Endothelial cell of umbilical vein (primary cell): ENCODE measurements around the gene FAM43B. TPM values are rescaled to one million over a fixed set of nuclear protein-coding genes. Genes with fewer than 3 reads are reported as not detected.

Source experiments
- BruUV-seq: library from RNA; stranded (reverse); fragments of 400-500 nt; replicated peaks from 2 replicates; lab custom pipeline; 2021; lab: Mats Ljungman, UMichigan
- CTCF ChIA-PET: fragments of 300-600, 350-600 bp; sonication (Branson Sonifier 250); formaldehyde crosslinking; loops from one replicate; lab custom pipeline; 2021; ENCODE audit warnings: antibody characterized with exemption, inconsistent platforms; lab: Charles Lee
- POLR2A ChIA-PET: fragments of 300-600, 350-600 bp; sonication (Branson Sonifier 250); formaldehyde crosslinking; loops from one replicate; lab custom pipeline; 2021; ENCODE audit warnings: antibody characterized with exemption, inconsistent platforms; lab: Charles Lee
- DNase-seq: peaks from one replicate; pipeline ENCODE4 v3.0.0-alpha.2; 2011; ENCODE audit warnings: low read depth, low spot score
- FAIRE-seq: peaks from 2 replicates; lab custom pipeline; 2011; peaks lifted over from hg19 to GRCh38; lab: Jason Lieb, UNC
- H2AFZ ChIP-seq: 2 replicates; pipeline ENCODE4 v1.6.0; 2012; ENCODE audit warnings: low read depth, low read length, control low read depth, inconsistent platforms
- H3K27ac ChIP-seq: 2 replicates; pipeline ENCODE4 v1.5.1; 2011; ENCODE audit warnings: low read depth, mild to moderate bottlenecking, control low read depth, low read length, moderate library complexity; ENCODE audit not compliant: insufficient read depth
- H3K27me3 ChIP-seq, 2 experiments: 2 replicates each; pipeline versions ENCODE4 v1.6.0 to v1.6.1; 2011; ENCODE audit warnings: low read length in 2 of 2, mixed read lengths in 1 of 2; ENCODE audit not compliant: control insufficient read depth in 2 of 2, insufficient read depth in 2 of 2
- H3K36me3 ChIP-seq, 2 experiments: 2 replicates in 1 of 2; 3 replicates in 1 of 2; pipeline ENCODE4 v1.5.1; 2011; ENCODE audit warnings: low read length in 2 of 2, mild to moderate bottlenecking in 1 of 2, moderate library complexity in 1 of 2; ENCODE audit not compliant: control insufficient read depth in 2 of 2, insufficient read depth in 2 of 2; ENCODE audit errors: extremely low read depth in 1 of 2
- H3K4me1 ChIP-seq: 3 replicates; pipeline ENCODE4 v1.5.1; 2011; ENCODE audit warnings: mild to moderate bottlenecking, low read length; ENCODE audit not compliant: control insufficient read depth, insufficient read depth; ENCODE audit errors: extremely low read depth
- H3K4me2 ChIP-seq: 2 replicates; pipeline ENCODE4 v1.6.1; 2011; ENCODE audit warnings: low read length, control low read depth, mixed read lengths; ENCODE audit not compliant: insufficient read depth
- H3K4me3 ChIP-seq, 3 experiments: fragments of 200-600 bp in 1 of 3; sonication (generic), shearing (Covaris generic) in 1 of 3; replicated peaks in 1 of 3; 2 replicates each; pipeline ENCODE4 v1.5.1; 2011 to 2016; ENCODE audit warnings: control low read depth in 3 of 3, low read length in 3 of 3, mild to moderate bottlenecking in 2 of 3, inconsistent platforms in 1 of 3, low read depth in 1 of 3, moderate library complexity in 1 of 3; ENCODE audit not compliant: insufficient read depth in 1 of 3
- H3K79me2 ChIP-seq: 2 replicates; pipeline ENCODE4 v1.6.0; 2012; ENCODE audit warnings: low read length, inconsistent platforms; ENCODE audit not compliant: control insufficient read depth, insufficient read depth
- H3K9ac ChIP-seq: replicated peaks from 2 replicates; pipeline ENCODE3; 2011; ENCODE audit warnings: low read length, control low read depth; ENCODE audit not compliant: insufficient read depth; ENCODE audit errors: extremely low read depth
- H3K9me1 ChIP-seq: replicated peaks from 3 replicates; pipeline ENCODE4 v1.6.0; 2011; ENCODE audit warnings: mild to moderate bottlenecking, low read length; ENCODE audit not compliant: control insufficient read depth, insufficient read depth; ENCODE audit errors: extremely low read depth
- H3K9me3 ChIP-seq: replicated peaks from 2 replicates; pipeline ENCODE4 v1.5.1; 2012; ENCODE audit warnings: low read length, inconsistent platforms; ENCODE audit not compliant: control insufficient read depth, insufficient read depth
- H4K20me1 ChIP-seq: replicated peaks from 2 replicates; pipeline ENCODE3; 2011; ENCODE audit warnings: mild to moderate bottlenecking, low read length; ENCODE audit not compliant: control insufficient read depth, insufficient read depth; ENCODE audit errors: extremely low read depth
- CTCF ChIP-seq, 2 donors: IDR thresholded peaks; 1 replicate in 1 of 2; 2 replicates in 1 of 2; pipeline ENCODE4 v1.5.1; 2011; ENCODE audit warnings: low read length in 2 of 2, mild to moderate bottlenecking in 2 of 2, moderate library complexity in 2 of 2, control low read depth in 1 of 2, inconsistent platforms in 1 of 2, low read depth in 1 of 2; ENCODE audit not compliant: insufficient read depth in 1 of 2; ENCODE audit errors: extremely low read depth in 1 of 2
- EZH2 ChIP-seq: IDR thresholded peaks from 2 replicates; pipeline ENCODE4 v1.6.1; 2012; ENCODE audit warnings: borderline replicate concordance, low read depth, mild to moderate bottlenecking, moderate library complexity, low read length, inconsistent platforms; ENCODE audit not compliant: severe bottlenecking
- FOS ChIP-seq: IDR thresholded peaks from 2 replicates; pipeline ENCODE4 v1.6.1; 2011; ENCODE audit warnings: mild to moderate bottlenecking, low read length, moderate library complexity, borderline replicate concordance; ENCODE audit not compliant: insufficient read depth
- GATA2 ChIP-seq: IDR thresholded peaks from 2 replicates; pipeline ENCODE4 v1.7.0; 2011; ENCODE audit warnings: low read depth, mild to moderate bottlenecking, moderate library complexity, mixed read lengths, low read length; ENCODE audit not compliant: insufficient read length, insufficient read depth
- JUN ChIP-seq: IDR thresholded peaks from 2 replicates; pipeline ENCODE4 v1.6.1; 2011; ENCODE audit warnings: borderline replicate concordance, low read depth; ENCODE audit not compliant: insufficient read length, insufficient read depth
- MAX ChIP-seq: IDR thresholded peaks from 2 replicates; pipeline ENCODE4 v1.6.1; 2011; ENCODE audit not compliant: insufficient read depth, insufficient read length
- MYC ChIP-seq: IDR thresholded peaks from one replicate; pipeline ENCODE4 v1.6.1; 2011; ENCODE audit warnings: mild to moderate bottlenecking, low read depth, low read length
- POLR2A ChIP-seq: IDR thresholded peaks from 2 replicates; pipeline ENCODE4 v1.6.1; 2012; ENCODE audit warnings: low read depth, mild to moderate bottlenecking, control low read depth, low read length
- POLR2AphosphoS5 ChIP-seq: IDR thresholded peaks from 2 replicates; pipeline ENCODE4 v1.6.1; 2012; ENCODE audit warnings: low read depth, mild to moderate bottlenecking, control low read depth, low read length, moderate library complexity; ENCODE audit not compliant: insufficient read depth
- dilution Hi-C: fragments of 300-500 bp; cut with MboI; formaldehyde crosslinking; loops from one replicate; pipeline ENCODE4 v1.15.0; 2019; ENCODE audit warnings: low sequenced_read_pairs; ENCODE audit not compliant: extremely low pct_ligation_motif_present
- intact Hi-C: fragments of 100-400 bp; cut with micrococcal nuclease; formaldehyde crosslinking; loops from one replicate; pipeline ENCODE4 v1.10.0; 2022
- polyA plus RNA-seq, 4 experiments: library from polyadenylated mRNA; depleted of rRNA in 3 of 4; stranded (reverse) in 3 of 4; unstranded in 1 of 4; fragments of >200 nt; gene quantifications; 2 replicates each; pipeline versions ENCODE4 v1.2.1 to v1.2.3, GENCODE V29; 2011 to 2012; ENCODE audit warnings: missing spikeins in 1 of 4
- total RNA-seq: library from RNA; stranded (reverse); gene quantifications from 2 replicates; pipeline ENCODE4 v1.2.3, GENCODE V29; 2021

FAM43B gene
- total and polyA plus RNA-seq, 2 donors (not counting 3 experiments of a cell fraction or from before 2014, with no cell fraction given): not detected

DNA sequence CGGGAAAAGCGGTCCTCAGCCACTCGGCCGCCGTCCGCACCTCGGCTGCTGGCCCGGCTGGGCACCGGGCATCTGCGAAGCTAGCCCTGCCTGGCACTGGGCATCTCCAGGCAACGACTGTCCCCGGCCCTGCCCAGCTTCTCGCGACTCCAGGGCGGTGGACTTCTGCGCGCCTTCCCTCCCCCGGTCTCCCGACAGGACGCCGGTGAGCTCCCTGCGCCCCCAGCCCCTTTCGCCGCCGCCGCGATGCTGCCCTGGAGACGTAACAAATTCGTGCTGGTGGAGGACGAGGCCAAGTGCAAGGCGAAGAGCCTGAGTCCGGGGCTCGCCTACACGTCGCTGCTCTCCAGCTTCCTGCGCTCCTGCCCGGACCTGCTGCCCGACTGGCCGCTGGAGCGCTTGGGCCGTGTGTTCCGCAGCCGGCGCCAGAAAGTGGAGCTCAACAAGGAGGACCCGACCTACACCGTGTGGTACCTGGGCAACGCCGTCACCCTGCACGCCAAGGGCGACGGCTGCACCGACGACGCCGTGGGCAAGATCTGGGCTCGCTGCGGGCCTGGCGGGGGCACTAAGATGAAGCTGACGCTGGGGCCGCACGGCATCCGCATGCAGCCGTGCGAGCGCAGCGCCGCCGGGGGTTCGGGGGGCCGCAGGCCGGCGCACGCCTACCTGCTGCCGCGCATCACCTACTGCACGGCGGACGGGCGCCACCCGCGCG is 514 bp downstream of the FAM43B start:
- Histone ChIP-seq H3K4me1 (no peaks in the 10 kb centered on the region), H4K20me1 (no peaks in the 10 kb centered on the region), H3K9me1 (no peaks in the 10 kb centered on the region), H3K4me3 (peak overlapping the region in 1 of 3 experiments; percentile 9), H3K4me2 (no peak overlapping the region), H3K27ac (no peak overlapping the region), H3K9me3 (no peaks in the 10 kb centered on the region), H3K9ac (no peak overlapping the region), H3K79me2 (no peaks in the 10 kb centered on the region), H3K27me3 (peaks cover 52 to 55% of the 10 kb centered on the region in 2 experiments), H3K36me3 (no peaks in the 10 kb centered on the region), H2AFZ (no peak overlapping the region)
- DNase-seq: peak; percentile 28
- BruUV-seq: no TSS peak
- TF ChIP-seq MYC (no peak), MAX (no peak), GATA2 (no peak), JUN (no peak), FOS (no peak), EZH2 (peak; percentile 85), POLR2A (no peak), POLR2AphosphoS5 (no peak), CTCF (IDR thresholded peaks at IDR 0.05; ENCODE audit: extremely low read depth in 1 of 2, insufficient read depth in 1 of 2, low read depth in 1 of 2, low read length in 2 of 2) (no peak)
- FAIRE-seq: no peak
- dilution Hi-C loops: no loop called here
- ChIA-PET POLR2A (no interaction called here), CTCF (interaction anchor here (1.0 to 2.5 kb wide), 3 partner anchors 13 to 80 kb away, joined by 3 to 9 read pairs (median 3); partner anchors contain the start of gene PINK1)
- intact Hi-C loops: no loop called here
